ENCODE results near the gene NCOA3.

NCOA3 gene

GRCh38 chr20:47635256-47635655 is 133.6 kb downstream of the NCOA3 start:
- no peak for DNase-seq (ENCODE audit: low spot score)

DNA sequence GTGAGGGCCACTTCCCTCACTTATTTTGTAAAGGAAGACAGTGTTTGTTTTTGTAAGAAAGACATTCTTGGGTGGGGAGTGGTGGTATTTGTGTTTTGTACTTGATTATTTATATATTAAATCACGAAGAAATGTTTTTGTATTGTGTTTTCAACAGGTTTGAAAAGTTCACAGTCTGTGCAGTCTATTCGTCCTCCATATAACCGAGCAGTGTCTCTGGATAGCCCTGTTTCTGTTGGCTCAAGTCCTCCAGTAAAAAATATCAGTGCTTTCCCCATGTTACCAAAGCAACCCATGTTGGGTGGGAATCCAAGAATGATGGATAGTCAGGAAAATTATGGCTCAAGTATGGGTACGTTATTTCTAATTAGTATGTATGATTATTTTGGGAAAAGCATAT is 137.2 kb downstream of the NCOA3 start:
- DNase-seq (ENCODE audit: low spot score) = no peak

- no peak for DNase-seq (ENCODE audit: low spot score)
These were observed 140.4 kb downstream of the NCOA3 start for GRCh38 chr20:47642118-47642517.

DNA sequence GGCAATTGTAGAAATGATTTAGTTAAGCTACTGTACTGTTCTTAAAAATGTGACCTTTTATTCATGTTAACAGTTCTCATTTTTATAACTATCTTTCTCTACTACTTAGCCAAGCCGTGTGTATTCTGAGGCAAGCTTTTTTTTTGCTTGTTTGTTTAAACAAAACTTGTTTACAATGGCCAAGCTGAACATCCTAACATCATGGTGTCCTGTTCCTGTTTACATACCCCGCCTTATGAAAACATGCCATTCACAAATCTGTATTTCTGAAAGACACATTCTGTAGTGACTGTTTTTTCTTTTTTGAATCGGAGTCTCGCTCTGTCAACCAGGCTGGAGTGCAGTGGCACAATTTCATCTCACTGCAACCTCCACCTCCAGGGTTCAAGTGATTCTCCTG is 140.9 kb downstream of the NCOA3 start:
- no peak for DNase-seq (ENCODE audit: low spot score)

DNA sequence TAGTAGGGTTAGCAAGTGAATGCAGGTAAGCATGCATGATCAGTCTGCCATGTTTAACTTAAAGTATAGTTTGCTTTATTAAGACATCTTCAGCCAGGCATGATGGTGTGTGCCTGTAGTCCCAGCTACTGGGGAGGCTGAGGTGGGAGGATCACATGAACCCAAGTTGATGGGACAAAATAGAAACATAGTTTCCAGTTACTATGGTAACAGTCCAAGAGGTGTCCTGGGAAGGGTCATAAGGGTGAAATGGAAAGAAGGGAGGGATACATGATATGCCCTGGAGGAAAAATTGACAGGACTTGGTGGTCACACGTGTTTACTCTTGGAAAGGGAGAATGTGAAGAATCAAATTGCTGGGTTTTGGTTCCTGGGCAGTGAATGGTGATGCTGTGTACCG is 143.9 kb downstream of the NCOA3 start:
- no peak for DNase-seq (ENCODE audit: low spot score)

DNA sequence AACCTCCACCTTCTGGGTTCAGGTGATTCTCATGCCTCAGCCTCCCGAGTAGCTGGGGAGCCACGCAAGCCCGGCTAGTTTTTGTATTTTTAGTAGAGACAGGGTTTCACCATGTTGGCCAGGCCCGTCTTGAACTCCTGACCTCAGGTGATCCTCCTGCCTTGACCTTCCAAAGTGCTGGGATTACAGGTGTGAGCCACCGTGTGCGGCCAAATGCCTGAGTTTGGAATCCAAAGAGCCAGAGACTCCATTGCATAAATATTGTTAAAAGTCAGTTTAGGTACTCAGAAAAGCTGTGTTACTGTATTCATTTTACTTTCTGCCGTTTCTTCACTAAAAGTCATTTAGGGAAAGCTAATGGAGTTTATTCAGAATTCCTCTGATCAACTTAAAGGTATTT is 146.3 kb downstream of the NCOA3 start:
- DNase-seq (ENCODE audit: low spot score) = no peak

- DNase-seq (ENCODE audit: low spot score) = no peak
These were observed 147.3 kb downstream of the NCOA3 start for GRCh38 chr20:47648943-47649342.

- DNase-seq (ENCODE audit: low spot score) = no peak
These were observed 150.6 kb downstream of the NCOA3 start for GRCh38 chr20:47652301-47652700.

GRCh38 chr20:47652794-47653193 is 151.1 kb downstream of the NCOA3 start:
- DNase-seq (ENCODE audit: low spot score) = no peak

DNA sequence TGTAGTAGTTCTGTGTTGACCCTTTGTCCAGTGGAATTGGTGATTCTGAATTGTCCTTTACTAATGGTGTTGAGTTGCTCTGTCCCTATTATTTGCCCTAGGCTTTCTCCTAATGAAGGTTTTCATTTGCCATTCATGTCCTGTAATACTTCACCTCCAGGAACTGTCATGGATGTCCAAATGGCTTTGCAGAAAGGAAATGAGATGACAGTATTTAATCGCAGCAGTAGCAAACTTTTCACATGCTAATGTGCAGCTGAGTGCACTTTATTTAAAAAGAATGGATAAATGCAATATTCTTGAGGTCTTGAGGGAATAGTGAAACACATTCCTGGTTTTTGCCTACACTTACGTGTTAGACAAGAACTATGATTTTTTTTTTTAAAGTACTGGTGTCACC is 152.2 kb downstream of the NCOA3 start:
- no peak for DNase-seq (ENCODE audit: low spot score)

- no peak for DNase-seq (ENCODE audit: low spot score)
These were observed 152.7 kb downstream of the NCOA3 start for GRCh38 chr20:47654370-47654769.

DNA sequence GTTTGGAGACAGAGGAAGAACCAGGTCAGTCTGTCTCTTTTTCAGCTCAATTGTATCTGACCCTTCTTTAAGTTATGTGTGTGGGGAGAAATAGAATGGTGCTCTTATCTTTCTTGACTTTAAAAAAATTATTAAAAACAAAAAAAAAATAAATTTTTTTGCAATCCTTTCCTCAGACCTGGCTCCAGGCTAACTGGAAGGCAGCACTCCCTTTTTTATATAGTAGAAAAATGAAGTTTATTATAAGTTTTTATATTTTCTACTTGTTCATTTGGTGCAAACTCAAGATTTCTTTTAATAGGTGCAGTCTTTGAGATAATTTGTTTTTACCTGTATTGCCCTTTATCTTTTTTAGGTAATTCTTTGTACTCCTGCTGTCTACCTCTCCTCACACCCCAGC is 153.9 kb downstream of the NCOA3 start:
- no peak for DNase-seq (ENCODE audit: low spot score)

DNA sequence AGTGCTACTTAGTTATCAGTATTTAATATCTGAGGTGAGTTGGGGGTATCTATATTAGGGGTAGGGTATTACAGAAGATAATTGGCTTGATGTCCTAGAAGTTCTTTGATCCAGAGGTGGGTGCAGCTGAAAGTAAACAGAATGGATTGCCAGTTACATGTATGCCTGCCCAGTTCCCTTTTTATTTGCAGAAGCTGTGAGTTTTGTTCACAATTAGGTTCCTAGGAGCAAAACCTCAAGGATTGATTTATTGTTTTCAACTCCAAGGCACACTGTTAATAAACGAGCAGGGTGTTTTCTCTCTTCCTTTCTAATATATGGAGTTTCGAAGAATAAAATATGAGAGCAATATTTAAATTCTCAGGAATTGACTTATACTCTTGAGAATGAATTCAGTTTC is 154.6 kb downstream of the NCOA3 start:
- DNase-seq (ENCODE audit: low spot score) = no peak

GRCh38 chr20:47659904-47660601 is 158.4 kb downstream of the NCOA3 start:
- DNase-seq (ENCODE audit: low spot score) = no peak

DNA sequence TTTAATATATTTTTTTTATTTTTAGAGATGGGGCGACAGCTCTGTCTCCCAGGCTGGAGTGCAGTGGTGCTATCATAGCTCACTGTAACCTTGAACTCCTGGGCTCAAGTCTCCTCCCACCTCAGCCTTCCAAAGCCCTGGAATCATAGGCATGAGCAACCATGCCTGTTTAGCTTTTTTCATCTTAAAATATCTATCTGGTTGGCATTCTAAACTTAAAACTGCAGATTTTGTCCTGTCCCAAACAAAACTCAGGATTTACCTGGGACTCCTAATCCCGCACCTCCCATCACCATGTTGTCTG is 158.9 kb downstream of the NCOA3 start:
- DNase-seq (ENCODE audit: low spot score) = no peak

GRCh38 chr20:47660983-47661700 is 159.5 kb downstream of the NCOA3 start:
- DNase-seq (ENCODE audit: low spot score) = no peak

DNA sequence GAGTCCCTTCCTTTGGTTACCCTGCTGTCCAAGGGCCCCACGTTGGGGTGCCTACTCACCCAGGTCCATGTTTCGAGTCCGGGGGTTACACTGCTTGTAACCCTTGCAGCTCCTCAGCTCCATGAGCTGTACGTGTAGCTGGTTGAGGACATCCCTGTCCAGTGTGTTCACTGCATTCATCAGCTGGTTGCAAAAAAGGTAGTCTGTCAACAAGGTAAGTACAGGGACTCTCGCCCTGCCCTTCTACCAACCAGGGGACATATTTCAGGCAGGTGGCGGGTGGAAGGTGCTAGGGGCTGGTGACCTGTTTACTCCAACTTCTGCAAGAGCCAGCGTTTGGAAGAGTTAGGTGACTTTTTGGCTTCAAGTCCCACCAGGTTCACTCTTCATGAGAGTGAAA is 160.0 kb downstream of the NCOA3 start:
- DNase-seq (ENCODE audit: low spot score) = no peak

DNA sequence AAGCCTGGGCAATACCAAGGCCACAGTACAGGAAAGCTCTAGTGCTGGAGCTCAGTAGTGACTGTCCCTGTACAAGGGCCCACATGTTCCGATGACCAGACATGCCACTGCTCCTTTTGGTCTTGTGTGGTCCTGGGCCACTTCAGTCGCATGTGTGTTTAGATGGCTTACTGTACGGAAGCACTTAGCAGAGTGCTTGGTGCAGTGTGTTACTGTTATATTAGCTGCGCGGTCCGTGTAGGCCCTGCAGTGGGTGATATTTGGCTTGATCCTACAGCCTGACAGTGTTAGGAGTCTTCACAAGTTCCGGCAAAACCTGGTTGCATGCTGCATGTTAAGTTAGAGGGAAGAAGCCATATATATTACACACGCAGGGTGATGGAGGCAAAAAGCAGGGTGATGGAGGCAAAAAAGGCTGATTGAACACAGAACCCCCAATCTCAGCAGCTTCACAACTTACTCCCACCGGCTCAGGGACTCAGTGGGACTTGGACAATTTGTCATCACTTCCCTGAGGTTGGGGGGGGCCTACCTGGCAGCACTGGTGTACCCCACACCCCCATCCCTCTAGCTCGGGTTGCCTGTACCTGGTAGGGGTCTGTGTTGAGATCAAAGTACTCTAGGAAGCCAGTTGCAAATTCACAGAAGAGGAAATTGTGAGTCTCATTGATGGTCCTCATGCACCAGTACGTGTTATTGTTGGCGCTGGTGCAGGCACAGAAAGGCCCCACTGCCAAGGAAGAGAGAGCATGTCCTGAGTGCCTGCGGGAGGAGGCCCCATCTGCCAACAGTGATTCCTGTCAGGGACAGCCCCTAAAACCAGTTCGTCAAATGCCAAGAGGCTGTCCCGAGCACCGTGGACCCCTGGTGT is 161.0 kb downstream of the NCOA3 start:
- DNase-seq (ENCODE audit: low spot score) = no peak

- peak; percentile 92 for DNase-seq (ENCODE audit: low spot score)
These were observed 161.8 kb downstream of the NCOA3 start for GRCh38 chr20:47663354-47664067.

- DNase-seq (ENCODE audit: low spot score) = no peak
These were observed 162.4 kb downstream of the NCOA3 start for GRCh38 chr20:47664068-47664437.

DNA sequence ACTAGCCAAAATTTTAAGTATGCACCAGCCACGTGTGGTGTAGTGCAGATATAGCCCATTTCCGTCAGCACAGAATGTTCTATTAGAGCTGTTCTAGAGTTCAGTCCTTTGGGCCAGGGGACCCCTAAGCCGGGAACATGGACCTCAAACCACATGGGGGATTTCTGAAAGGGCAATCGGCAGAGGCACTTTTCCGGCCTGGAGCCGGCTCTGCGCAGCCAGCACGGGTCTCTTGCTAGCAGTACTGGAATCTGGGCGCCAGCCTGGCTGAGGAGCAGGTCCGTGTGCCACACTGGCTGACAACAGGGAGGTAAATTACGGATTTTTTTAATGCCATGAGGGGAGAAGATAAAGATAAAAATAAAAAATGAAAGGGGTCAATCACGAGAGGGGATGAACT is 163.1 kb downstream of the NCOA3 start:
- DNase-seq (ENCODE audit: low spot score) = no peak

GRCh38 chr20:47665221-47665991 is 163.7 kb downstream of the NCOA3 start:
- no peak for DNase-seq (ENCODE audit: low spot score)

Data from AG08395 (cell line).